SK-N-SH treated with all-trans-retinoic acid at 6 μM for 48 hours (cell line): ENCODE results near the gene STK32A.

ENCODE experiments used
- ATAC-seq: fragments of 200-7000 bp; cut with Tn5 transposase; 3 replicates; pipeline ENCODE4 v1.9.1; 2020; ENCODE audit warnings: mild to moderate bottlenecking, moderate library complexity
- ARNTL ChIP-seq: fragments of 450-650 bp; formaldehyde crosslinking; IDR thresholded peaks from 2 replicates; pipeline ENCODE4 v1.5.0; 2020; ENCODE audit warnings: low read depth, mild to moderate bottlenecking, moderate library complexity, borderline replicate concordance
- BACH2 ChIP-seq: fragments of 250-450 bp; sonication (Bioruptor Pico); IDR thresholded peaks from 2 replicates; pipeline ENCODE4 v1.9.0; 2021; ENCODE audit warnings: mild to moderate bottlenecking, borderline replicate concordance
- CSDC2 ChIP-seq: fragments of 250-450 bp; sonication (Bioruptor Pico); IDR thresholded peaks from 2 replicates; pipeline ENCODE4 v1.5.0; 2020; ENCODE audit warnings: mild to moderate bottlenecking, moderate library complexity
- ESRRG ChIP-seq: fragments of 250-450 bp; sonication (Bioruptor Pico); IDR thresholded peaks from 2 replicates; pipeline ENCODE4 v1.6.1; 2021; ENCODE audit warnings: mild to moderate bottlenecking
- GLIS3 ChIP-seq: fragments of 250-450 bp; sonication (Bioruptor Pico); IDR thresholded peaks from 2 replicates; pipeline ENCODE4 v1.5.0; 2020; ENCODE audit warnings: mild to moderate bottlenecking, moderate library complexity
- ISL1 ChIP-seq: fragments of 250-450 bp; sonication (Bioruptor Pico); IDR thresholded peaks from 2 replicates; pipeline ENCODE4 v2.1.2; 2022; ENCODE audit warnings: mild to moderate bottlenecking, moderate library complexity
- OSR1 ChIP-seq: fragments of 250-450 bp; sonication (Bioruptor Pico); IDR thresholded peaks from 2 replicates; pipeline ENCODE4 v1.8.0; 2022; ENCODE audit warnings: moderate library complexity, mild to moderate bottlenecking, inconsistent platforms
- PATZ1 ChIP-seq: fragments of 250-450 bp; sonication (Bioruptor Pico); IDR thresholded peaks from 2 replicates; pipeline ENCODE4 v1.8.0; 2020; ENCODE audit warnings: mild to moderate bottlenecking, moderate library complexity, borderline replicate concordance
- POU6F1 ChIP-seq: fragments of 250-450 bp; sonication (Bioruptor Pico); IDR thresholded peaks from 2 replicates; pipeline ENCODE4 v1.8.0; 2021; ENCODE audit warnings: low read depth, mild to moderate bottlenecking, moderate library complexity, borderline replicate concordance
- PPARA ChIP-seq: fragments of 250-450 bp; sonication (Bioruptor Pico); IDR thresholded peaks from 2 replicates; pipeline ENCODE4 v1.5.0; 2020; ENCODE audit warnings: mild to moderate bottlenecking, borderline replicate concordance
- RARB ChIP-seq: fragments of 250-450 bp; sonication (Bioruptor Pico); IDR thresholded peaks from 2 replicates; pipeline ENCODE4 v1.8.0; 2021; ENCODE audit warnings: mild to moderate bottlenecking, moderate library complexity
- SNAI2 ChIP-seq: fragments of 250-450 bp; sonication (Bioruptor Pico); IDR thresholded peaks from 2 replicates; pipeline ENCODE4 v1.5.0; 2020; ENCODE audit warnings: mild to moderate bottlenecking, moderate library complexity
- TCF4 ChIP-seq: fragments of 250-450 bp; sonication (Bioruptor Pico); IDR thresholded peaks from 2 replicates; pipeline ENCODE4 v1.8.0; 2021; ENCODE audit warnings: mild to moderate bottlenecking, moderate library complexity, borderline replicate concordance
- TOX ChIP-seq: fragments of 250-450 bp; sonication (Bioruptor Pico); IDR thresholded peaks from 2 replicates; pipeline ENCODE4 v1.8.0; 2021; ENCODE audit warnings: mild to moderate bottlenecking, moderate library complexity, borderline replicate concordance
- TSHZ2 ChIP-seq: fragments of 250-450 bp; sonication (Bioruptor Pico); IDR thresholded peaks from 2 replicates; pipeline ENCODE4 v1.5.0; 2020; ENCODE audit warnings: mild to moderate bottlenecking, moderate library complexity
- ZFP30 ChIP-seq: fragments of 450-650 bp; formaldehyde crosslinking; IDR thresholded peaks from 2 replicates; pipeline ENCODE4 v1.5.0; 2022; ENCODE audit warnings: mild to moderate bottlenecking, moderate library complexity
- ZNF565 ChIP-seq: fragments of 450-650 bp; formaldehyde crosslinking; conservative IDR thresholded peaks from 2 replicates; pipeline ENCODE4 v1.5.0; 2020; ENCODE audit warnings: low read depth, mild to moderate bottlenecking, moderate library complexity
- ZNF8 ChIP-seq: fragments of 450-650 bp; formaldehyde crosslinking; IDR thresholded peaks from 2 replicates; pipeline ENCODE4 v1.5.0; 2020; ENCODE audit warnings: mild to moderate bottlenecking, moderate library complexity

STK32A gene

GRCh38 chr5:147413266-147413665 lies 178.4 kb downstream of the STK32A start:
- TF ChIP-seq ZFP30 (no peak), RARB (CRISPR knock-in tag) (no peak), PPARA (no peak), ZNF8 (CRISPR knock-in tag) (no peak), TSHZ2 (CRISPR knock-in tag) (no peak), ARNTL (CRISPR knock-in tag) (no peak), ISL1 (CRISPR knock-in tag) (no peak), SNAI2 (CRISPR knock-in tag) (no peak), POU6F1 (CRISPR knock-in tag) (no peak), ZNF565 (CRISPR knock-in tag) (no peak), GLIS3 (CRISPR knock-in tag) (no peak), BACH2 (no peak), TOX (CRISPR knock-in tag) (no peak), TCF4 (CRISPR knock-in tag) (no peak)
- no peak for ATAC-seq

GRCh38 chr5:147415651-147416050 lies 180.8 kb downstream of the STK32A start:
- no peak for ATAC-seq

GRCh38 chr5:147417135-147417813 lies 182.4 kb downstream of the STK32A start:
- 0 out of 2 replicates have a peak, but pooled peaks have one; percentile 28 for TF ChIP-seq ESRRG (CRISPR knock-in tag)
- no peak for TF ChIP-seq TCF4 (CRISPR knock-in tag)
- TF ChIP-seq CSDC2 = 0 out of 2 replicates have a peak, but pooled peaks have one; percentile 29
- TF ChIP-seq TOX (CRISPR knock-in tag) = no peak
- peak; percentile 97 for TF ChIP-seq ISL1 (CRISPR knock-in tag)
- no peak for TF ChIP-seq ZNF565 (CRISPR knock-in tag)

More at GRCh38 chr5:147415651-147416050, 180.8 kb downstream of the STK32A start:
- TF ChIP-seq ARNTL (CRISPR knock-in tag) (no peak), ZNF8 (CRISPR knock-in tag) (no peak), ISL1 (CRISPR knock-in tag) (no peak), GLIS3 (CRISPR knock-in tag) (no peak)

GRCh38 chr5:147418613-147419012 lies 183.8 kb downstream of the STK32A start:
- TF ChIP-seq POU6F1 (CRISPR knock-in tag) (no peak), SNAI2 (CRISPR knock-in tag) (no peak), TSHZ2 (CRISPR knock-in tag) (no peak), OSR1 (no peak), ZNF565 (CRISPR knock-in tag) (no peak), PATZ1 (no peak), TCF4 (CRISPR knock-in tag) (no peak), ARNTL (CRISPR knock-in tag) (no peak), GLIS3 (CRISPR knock-in tag) (no peak), BACH2 (no peak), TOX (CRISPR knock-in tag) (no peak)
- TF ChIP-seq, all 23 proteins: peak for 0
- no peak for ATAC-seq

More at GRCh38 chr5:147417135-147417813, 182.4 kb downstream of the STK32A start:
- ATAC-seq = peak; percentile 59
